Measurements from ENCODE around the gene DDI2.

GRCh38 chr1:15628003-15628402 lies 10.7 kb downstream of the DDI2 start:
- TF ChIP-seq POLR2A (IDR thresholded peaks at IDR 0.05): no peak
- TF ChIP-seq, protein P1, sequence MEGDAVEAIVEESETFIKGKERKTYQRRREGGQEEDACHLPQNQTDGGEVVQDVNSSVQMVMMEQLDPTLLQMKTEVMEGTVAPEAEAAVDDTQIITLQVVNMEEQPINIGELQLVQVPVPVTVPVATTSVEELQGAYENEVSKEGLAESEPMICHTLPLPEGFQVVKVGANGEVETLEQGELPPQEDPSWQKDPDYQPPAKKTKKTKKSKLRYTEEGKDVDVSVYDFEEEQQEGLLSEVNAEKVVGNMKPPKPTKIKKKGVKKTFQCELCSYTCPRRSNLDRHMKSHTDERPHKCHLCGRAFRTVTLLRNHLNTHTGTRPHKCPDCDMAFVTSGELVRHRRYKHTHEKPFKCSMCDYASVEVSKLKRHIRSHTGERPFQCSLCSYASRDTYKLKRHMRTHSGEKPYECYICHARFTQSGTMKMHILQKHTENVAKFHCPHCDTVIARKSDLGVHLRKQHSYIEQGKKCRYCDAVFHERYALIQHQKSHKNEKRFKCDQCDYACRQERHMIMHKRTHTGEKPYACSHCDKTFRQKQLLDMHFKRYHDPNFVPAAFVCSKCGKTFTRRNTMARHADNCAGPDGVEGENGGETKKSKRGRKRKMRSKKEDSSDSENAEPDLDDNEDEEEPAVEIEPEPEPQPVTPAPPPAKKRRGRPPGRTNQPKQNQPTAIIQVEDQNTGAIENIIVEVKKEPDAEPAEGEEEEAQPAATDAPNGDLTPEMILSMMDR (IDR thresholded peaks at IDR 0.05): no peak

Measured in heart left ventricle (tissue), 13 donors.